Subcutaneous adipose tissue (tissue), 4 donors: ENCODE measurements around the gene PPIL1. TPM values are rescaled to one million over a fixed set of nuclear protein-coding genes. Genes with fewer than 3 reads are reported as not detected.

Source experiments
- total RNA-seq, 4 donors: library from RNA; depleted of rRNA; stranded (reverse); fragments of >200 nt; gene quantifications; one replicate each; pipeline ENCODE4 v1.1.0, GENCODE V29; 2016
- TF ChIP-seq, protein P1 (sequence below): fragments of 450-650 bp; IDR thresholded peaks from one replicate; pipeline ENCODE4 v1.5.1; 2016; ENCODE audit warnings: low read depth, mild to moderate bottlenecking, control low read depth, antibody characterized with exemption, moderate library complexity

Gene PPIL1
- total RNA-seq, 4 donors from 2014 or later: 4.3 to 18.4 (median 6.7) TPM

- TF ChIP-seq, protein P1, sequence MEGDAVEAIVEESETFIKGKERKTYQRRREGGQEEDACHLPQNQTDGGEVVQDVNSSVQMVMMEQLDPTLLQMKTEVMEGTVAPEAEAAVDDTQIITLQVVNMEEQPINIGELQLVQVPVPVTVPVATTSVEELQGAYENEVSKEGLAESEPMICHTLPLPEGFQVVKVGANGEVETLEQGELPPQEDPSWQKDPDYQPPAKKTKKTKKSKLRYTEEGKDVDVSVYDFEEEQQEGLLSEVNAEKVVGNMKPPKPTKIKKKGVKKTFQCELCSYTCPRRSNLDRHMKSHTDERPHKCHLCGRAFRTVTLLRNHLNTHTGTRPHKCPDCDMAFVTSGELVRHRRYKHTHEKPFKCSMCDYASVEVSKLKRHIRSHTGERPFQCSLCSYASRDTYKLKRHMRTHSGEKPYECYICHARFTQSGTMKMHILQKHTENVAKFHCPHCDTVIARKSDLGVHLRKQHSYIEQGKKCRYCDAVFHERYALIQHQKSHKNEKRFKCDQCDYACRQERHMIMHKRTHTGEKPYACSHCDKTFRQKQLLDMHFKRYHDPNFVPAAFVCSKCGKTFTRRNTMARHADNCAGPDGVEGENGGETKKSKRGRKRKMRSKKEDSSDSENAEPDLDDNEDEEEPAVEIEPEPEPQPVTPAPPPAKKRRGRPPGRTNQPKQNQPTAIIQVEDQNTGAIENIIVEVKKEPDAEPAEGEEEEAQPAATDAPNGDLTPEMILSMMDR: no peak
Observed at GRCh38 chr6:36824253-36824652, 50.4 kb downstream of the PPIL1 start.

GRCh38 chr6:36823421-36824096 is 51.0 kb downstream of the PPIL1 start:
- TF ChIP-seq, protein P1: no peak

DNA sequence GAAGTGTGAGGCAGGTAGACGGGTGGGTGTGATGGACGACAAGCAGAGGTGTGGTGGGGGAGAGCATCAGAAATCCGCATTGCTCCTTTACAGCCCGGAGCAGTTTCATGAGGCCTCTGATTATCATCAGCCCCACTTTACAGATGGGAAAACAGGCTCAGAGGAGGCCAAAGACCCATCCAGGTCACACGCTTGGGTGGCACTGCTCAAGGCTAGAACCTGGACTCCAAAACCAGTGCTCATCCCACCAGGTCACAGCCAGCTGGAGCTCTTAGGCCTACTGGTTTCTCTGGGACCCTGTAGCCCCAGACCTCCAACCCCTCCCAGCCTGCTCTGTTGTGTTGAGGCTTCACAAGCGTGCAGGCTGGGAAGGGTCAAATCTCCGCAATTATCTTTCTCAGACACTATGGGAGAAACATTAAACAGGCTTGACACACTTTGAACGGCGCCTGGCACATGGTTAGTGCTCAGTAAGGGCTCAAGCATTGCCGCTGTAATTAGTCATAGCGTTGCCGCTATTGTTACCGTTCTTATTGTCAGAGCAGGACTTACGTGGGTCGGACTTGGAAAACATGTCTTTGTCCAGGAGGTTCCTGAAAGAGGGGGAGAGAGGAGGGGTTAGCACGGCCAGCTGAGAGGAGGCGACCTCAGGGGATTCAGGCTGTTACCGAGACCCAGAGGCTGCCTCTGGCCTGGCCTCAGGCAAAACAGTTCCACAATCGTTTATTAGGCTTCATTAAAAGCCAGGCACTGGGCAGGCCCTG is 51.9 kb downstream of the PPIL1 start:
- TF ChIP-seq, protein P1: no peak

GRCh38 chr6:36821581-36822335 is 52.8 kb downstream of the PPIL1 start:
- TF ChIP-seq, protein P1: no peak

DNA sequence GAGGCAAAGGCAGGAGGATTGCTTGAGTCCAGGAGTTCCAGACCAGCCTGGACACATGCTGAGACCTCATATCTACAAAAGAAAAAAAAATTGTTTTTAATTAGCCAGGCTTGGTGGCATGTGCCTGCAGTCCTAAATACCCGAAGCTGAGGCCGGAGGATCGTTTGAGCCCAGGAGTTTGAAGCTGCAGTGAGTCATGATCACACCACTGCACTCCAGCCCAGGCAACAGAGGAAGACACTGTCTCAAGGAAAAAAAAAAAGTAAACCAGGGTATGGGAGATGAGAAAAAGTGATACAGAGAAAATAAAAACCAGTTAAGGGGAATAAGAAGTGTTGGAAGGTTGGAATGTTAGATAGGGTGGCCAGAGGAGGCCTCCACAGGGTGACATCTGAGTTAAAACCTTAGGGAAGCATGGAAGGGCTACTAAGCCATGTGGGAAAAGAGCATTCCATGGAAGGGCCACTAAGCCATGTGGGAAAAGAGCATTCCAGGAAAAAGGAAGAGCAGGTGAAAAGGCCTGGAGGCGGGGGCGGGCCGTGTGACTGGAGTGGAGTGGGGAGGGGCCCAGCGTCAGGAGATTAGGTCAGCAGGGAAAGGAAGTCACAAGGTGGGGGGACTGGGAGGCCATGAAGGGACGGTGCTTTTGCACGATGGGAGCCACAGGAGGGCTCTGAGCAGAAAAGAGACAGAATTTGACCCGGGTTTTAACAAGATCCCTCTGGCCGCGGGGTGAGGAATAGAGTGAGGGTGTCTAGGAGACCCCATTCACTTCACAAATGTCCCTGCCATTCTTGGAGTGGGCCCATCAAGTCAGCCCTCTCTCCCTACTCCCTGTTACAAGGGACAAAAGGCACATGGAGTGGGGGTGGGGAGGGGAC is 53.7 kb downstream of the PPIL1 start:
- TF ChIP-seq, protein P1: no peak

GRCh38 chr6:36818756-36819155 is 55.8 kb downstream of the PPIL1 start:
- TF ChIP-seq, protein P1: no peak
